ENCODE measurements around the gene HOXD10.

Gene HOXD10

DNA sequence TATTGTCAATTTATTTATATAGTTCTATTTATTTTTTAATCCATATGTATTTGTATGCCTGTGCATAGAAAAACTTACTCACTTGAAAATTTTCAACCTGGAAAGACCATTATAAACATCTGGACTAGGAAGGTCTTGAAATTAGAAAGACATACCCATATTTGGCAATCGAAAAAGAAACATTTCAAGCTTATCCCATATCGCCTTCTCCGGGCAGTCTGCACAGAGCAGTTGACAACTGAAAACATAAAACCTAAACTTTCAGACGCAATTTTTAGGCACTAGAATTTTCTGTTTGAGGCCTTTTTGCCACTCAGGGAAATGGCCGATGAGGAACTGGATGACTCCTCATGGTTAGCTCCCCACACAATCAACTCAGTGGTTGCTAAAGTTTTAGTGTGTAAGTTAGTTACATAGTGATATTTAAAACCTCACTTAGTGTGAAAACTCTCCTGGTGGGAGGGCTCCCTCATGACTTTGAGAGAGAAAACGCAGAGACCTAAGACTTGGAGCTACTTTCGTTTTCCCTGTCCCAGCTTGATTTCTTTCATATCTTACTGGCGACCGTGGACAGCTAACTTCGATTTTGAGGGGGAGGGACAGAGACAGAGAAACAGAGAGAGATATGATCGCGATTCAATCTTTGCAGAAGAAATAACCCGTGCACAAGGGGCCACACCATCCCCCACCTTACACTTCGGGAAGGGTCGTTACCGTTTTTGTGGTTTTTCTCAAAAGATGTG, 20.2 kb upstream of the HOXD10 start:
- DNase-seq, result no peak

DNA sequence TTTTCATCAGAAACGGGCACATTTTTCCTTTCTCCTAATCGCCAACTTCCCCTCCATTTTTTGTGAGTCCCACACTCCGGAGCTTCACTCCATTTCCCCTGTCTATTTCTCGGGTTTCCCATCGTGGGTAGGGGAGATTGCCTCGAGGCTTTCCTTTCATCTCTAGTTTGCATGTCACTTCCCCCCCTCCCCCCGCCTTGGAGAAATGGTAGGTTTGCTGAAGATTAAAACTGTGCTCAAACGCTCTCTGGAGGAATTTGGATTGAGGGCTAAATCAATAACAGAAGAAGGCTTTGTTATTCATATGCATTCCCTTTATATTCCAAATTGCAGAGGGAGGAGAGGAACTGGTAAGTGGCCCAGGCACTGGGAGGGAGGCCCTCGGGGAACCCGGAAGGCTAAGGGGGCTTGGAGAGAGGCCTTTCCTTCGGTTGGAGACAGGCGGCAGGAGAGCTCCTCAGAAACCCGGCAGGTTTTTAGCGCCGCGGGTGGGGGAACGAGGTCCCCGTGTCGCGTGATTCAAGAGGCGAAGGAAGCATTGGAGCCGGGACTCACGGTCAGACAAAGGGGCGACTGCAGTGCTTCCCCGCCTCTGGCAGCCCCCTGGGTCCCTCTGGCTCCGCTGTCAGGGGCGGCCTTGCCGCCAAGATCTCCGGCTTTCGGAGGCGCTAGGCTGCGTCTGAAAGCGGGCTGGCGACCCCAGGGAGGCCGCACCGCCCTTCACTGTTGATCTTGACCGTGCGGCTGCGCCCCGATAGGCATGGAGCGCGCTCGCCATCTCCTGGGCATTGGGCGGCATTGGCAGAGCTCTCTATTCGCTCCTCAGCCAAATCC, 19.4 kb upstream of the HOXD10 start:
- DNase-seq, result peak; percentile 51

DNA sequence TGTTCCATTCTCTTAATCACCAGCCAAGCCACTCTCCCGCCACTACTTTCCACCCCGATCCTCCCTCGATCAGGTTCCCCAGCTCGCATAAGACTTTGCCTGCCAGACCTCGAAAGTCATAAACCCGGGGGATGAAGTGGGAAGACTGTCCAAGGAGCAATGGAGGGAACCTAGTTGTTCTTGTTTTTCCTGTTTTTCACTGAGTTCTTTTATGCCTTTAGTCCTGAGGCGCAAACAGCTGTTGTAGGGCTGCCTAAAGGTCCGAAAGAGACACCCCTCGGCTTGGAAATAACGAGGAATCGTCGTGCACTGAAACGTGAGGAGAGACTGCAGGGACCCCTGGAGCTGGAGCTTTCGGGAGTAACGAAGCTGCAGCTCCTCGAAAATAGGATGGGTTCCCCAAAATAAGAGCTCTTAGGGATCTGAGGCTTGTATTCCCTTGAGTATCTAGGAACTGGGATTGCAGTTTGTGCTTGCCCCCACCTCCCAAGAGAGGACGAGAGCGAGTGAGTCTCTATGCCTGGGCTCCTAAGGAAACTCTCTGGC, 18.7 kb upstream of the HOXD10 start:
- no peak for DNase-seq

DNA sequence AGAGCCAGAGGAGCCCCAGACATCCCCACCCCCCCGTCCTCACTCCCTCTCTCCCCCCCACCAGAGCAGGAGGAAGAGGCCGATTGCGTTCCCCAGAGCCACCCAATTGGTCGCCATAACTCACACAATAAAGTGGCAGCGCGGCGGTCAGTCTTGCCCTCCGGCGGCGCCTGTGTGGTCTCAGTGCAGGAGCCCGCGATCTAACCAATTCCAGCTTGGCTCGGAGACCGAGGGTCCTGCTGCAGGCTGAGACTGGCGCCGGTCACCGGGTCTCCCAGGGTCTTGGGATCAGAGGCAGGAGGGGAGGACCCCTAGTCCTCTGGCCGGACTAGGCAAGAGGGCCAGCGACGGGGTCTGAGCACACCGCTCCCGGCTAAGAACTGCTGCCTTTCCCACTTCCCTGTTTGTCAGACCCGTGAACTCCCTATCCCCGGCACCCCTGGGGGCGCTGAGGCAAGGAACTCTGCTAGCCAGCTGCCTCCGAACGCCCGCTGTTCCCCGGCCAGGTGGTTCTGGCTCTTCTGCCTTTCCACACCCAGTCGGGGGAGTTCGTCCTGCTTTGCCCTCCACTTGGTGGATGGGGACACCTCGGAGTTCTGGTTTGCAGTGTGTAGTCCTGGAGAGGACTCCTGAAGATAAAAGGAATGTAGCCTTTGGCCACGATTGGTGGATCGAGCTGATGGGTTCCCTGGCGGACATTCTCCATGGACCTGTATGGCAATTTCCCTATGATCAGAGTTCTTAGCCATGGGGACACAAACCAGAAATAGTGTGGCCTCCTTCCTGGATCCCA, 18.0 kb upstream of the HOXD10 start:
- DNase-seq, result no peak

DNA sequence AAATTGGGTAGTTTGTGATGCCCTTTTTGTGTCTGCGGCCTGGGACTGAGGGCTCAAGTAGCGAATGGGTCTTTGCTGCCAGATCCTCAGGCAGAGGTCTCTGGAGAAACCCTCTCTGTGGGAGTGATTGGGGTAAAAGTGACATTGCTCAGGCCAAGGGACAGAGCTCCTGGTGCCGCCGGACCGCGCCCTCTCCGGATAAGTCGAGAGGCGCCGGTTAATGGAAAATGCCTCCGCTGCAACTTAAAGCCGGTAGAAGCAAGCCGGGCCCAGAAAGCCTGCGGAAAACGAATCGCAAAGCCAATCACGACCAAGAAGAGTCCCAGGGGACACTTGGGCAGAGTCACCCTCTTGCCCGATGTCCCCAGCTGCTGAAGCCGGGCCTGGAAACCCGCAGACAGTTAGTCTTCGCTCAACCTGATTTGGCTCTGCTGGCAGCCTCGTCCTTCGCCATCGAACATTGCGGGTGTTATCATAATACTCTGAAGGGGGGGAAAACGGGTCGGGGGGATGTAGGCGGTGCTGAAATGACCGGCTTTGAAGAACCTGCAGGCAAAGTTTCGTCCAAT, 17.3 kb upstream of the HOXD10 start:
- DNase-seq, result no peak

DNA sequence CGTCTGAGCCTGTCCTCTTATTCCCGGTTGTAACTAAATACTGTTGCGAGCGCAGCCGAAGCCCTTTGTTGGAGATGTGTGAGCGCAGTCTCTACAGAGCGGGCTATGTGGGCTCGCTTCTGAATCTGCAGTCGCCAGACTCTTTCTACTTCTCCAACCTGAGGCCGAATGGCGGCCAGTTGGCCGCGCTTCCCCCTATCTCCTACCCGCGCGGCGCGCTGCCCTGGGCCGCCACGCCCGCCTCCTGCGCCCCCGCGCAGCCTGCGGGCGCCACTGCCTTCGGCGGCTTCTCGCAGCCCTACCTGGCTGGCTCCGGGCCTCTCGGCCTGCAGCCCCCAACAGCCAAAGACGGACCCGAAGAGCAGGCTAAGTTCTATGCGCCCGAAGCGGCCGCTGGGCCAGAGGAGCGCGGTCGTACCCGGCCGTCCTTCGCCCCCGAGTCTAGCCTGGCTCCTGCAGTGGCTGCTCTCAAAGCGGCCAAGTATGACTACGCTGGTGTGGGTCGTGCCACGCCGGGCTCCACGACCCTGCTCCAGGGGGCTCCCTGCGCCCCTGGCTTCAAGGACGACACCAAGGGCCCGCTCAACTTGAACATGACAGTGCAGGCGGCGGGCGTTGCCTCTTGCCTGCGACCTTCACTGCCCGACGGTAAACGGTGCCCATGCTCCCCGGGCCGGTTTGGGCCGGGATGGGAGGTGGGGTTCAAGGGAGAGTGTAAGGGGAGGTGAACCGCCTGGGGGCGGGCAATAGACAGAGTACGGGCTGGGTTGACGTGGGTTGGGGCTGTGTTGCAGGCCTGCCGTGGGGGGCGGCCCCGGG, 16.6 kb upstream of the HOXD10 start, which contains the start of gene HOXD12:
HOXD12 (plus strand) TSS at position 68 of the 819 bp plus-strand sequence; CDS start at position 75, 7 bp downstream.
- DNase-seq, result no peak

DNA sequence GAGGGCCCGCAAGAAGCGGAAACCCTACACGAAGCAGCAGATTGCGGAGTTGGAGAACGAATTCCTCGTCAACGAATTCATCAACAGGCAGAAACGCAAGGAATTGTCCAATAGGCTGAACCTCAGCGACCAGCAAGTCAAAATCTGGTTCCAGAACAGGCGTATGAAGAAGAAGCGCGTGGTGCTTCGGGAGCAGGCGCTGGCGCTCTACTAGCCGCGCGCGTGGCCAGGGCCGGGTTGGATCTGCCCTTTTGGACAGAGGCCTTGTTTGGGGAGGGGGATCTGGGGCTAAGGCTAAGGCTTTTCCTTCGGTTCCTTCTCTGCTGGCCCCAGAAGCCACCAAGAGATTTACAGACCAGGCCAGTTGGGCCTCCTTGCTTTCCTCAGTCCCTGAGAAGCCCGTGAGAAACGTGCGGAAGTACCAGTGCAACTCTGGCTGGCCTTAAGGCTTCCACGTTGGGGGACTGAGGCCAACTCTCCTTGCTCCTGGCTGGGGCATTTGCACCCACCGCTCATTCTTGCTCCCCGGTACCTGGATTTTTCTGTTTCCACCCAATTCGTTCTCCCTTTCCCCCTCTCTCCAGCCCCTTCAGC, 15.9 kb upstream of the HOXD10 start:
- no peak for DNase-seq

DNA sequence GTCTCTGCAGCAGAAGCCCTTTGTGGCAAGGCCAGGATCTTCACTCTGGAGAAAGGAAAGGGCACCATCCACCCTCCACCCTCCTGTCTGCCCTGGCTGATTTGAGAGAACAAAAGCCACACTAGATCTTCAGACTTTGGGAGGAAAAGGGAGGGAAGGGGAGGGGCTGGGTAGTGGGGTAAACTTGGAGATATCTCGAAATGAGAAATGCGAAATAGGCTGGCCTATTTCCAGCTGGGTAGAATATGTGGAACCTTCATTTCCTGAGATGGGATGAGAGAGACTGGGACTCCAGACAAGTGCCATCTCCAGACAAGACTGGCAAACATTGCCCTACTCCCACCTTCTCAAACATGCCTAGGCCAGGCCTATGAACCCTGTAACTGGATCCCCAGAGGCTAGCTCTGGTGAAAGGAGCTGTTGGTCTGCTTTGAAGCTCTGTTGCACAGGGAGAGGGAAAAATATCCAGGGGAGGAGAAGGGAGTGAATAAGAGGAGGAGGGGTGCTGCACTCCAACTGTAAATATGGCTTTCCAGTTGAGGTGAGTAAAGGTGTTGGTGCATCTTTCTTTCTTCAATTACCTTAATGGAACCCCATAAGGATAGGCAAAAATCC, 15.3 kb upstream of the HOXD10 start:
- no peak for DNase-seq

DNA sequence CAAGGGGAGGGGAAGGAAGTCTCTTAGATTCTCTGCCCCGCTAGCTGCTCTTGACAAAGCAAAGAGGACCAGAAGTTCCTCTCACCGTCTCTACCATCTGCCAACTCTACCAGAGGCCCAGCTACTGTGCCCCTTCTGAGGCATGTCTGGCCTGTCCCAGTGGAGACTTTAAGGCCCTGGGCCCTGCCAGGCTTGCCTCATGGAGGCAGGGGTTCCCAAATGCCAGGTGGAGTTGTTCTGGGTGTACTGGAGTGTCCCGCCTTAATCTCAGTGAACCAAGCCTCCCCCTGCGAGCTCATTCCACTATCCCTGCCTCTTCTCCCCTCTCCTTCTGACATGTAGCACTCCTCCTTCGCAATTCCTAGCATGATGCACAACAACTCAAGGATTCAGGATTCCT, 14.7 kb upstream of the HOXD10 start:
- DNase-seq, result no peak

DNA sequence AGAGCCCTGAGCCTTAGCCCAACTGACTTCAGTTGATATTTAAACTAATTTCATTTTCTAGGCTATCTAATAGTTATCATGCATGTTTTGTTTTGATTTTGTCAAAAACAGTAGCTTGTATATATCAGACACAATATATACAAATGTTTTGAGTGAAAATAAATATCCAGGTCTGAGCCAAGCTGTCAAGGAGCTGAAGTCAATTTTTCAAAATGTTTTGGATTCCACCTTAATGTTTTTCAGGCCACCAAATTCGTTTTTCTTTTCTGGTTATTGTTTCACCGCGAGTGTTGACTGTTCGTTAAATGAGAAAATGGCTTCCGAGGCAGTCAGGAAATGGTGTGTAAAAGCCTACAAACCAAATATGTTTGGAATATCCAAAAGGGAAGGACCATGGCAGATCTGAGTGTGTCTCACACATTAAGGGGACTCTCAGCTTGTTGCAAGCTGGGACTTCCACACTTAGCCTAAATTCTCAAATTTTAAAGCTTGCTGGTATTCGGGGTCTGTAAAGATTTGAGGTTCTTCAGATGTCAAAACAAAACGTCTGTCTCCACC, 14.2 kb upstream of the HOXD10 start:
- DNase-seq, result no peak

DNA sequence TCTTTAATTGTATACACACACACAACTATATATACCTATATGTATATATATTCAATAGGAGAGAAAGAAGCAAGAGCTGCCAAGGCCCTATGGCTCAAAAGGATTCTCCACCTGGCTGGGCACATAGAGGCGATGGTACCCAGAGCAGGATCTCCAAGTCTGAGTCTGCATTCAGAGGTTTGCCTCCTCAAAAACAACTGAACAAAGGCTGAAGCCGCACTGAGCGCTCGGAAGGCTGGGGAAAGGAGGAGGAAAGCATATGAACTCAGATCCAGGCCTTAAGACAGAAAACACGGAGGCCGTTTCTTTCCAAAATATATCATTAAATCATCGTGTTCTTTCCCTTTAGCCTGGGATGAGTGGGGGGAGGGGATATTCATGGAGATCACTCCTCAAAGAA, 13.4 kb upstream of the HOXD10 start:
- no peak for DNase-seq

DNA sequence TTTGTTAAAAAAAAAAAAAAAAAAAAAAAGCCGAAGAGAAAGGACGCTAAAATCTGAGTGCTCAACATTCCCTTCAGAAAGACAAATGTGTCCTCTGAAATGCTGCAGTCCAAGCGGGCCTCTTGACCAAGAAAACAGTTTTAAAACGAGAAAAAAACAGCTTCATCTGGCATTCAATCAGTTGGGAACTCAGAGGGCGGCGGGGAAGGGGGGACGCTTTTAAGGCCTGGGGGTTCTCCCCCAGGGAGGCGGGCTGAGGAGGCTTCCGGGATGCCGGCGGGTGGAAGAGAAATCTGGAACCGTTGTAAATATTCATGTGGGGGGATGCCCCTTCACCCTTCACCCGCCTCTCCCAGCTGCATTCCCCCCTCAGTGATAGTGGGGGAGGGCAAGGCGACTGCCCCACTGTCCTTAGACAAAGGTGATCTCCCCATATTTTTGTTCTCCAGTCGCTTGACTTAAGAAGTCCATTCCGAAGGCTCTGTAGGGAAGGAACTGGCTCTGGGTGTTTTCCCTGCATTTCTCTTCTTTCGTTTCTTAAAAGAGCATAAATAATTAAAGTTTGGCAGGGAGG, 12.7 kb upstream of the HOXD10 start:
- DNase-seq, result no peak

DNA sequence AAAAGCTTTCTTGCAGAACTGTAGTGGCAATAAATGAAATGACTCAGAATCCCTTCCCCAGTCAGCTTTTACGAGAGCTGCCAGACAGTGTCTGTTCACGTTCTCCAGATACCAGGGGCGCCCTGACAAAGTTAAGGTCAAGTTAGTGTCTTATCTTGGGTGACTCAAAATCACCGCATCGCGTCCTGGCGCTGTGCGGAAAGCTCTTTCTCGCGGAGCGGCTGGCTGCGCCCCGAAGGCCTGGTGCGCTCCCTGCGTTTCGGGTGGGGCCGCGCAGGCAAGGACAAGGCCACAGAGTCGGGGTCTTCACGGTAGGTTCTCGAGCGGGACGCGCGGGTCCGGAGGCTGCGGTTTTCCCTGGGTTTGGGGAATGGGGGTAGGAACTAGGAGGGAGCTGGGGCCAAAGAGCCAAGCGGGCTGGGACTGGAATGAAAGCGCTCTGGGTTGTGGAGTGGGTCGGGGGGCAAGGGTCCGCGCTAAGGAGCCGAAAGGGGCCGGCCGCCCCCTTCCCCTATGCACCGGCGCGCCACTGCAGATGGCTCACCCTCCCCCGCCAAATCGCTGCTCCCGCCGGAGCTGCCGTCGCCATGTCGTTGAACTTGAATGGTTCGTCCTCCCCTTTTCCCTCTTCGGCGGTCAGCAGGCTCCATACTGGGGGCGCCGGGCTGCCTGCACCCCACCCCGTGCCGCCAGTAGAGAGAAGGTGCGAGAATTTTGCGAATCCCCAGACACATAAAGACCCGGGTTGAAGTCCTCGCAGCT, 12.1 kb upstream of the HOXD10 start:
- DNase-seq, result no peak

DNA sequence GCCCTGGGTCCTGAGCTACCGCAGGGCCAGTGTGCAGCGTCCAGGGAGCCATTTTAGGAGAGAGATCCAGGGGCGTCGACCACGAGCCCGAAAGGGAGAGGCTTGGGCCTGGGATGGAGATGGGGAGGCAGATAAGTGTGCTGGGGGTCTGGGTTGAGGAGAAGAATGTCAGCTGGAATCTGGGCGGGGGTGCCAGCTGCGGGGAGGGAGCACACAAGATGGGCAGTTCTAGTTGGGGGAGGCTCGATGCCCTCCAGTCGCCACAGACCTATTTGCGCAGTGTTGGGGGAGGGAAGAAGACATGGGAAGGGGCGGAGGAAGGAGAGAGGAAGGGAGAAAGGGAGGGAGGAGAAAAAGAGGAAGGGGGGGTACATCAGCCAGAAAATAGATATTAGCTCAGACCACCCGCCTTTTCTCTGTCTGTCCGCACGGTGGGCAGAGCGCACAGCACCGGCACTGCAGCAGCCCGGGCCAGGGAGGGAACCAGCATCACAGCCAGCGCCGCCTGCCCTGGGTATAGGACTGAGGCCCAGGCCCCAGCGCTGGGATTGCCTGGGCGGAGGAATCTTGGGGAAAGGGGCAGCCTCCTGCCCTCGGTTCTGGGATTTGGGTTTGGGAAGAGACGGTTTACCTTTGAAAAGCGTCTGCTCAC, 11.4 kb upstream of the HOXD10 start:
- DNase-seq, result no peak

DNA sequence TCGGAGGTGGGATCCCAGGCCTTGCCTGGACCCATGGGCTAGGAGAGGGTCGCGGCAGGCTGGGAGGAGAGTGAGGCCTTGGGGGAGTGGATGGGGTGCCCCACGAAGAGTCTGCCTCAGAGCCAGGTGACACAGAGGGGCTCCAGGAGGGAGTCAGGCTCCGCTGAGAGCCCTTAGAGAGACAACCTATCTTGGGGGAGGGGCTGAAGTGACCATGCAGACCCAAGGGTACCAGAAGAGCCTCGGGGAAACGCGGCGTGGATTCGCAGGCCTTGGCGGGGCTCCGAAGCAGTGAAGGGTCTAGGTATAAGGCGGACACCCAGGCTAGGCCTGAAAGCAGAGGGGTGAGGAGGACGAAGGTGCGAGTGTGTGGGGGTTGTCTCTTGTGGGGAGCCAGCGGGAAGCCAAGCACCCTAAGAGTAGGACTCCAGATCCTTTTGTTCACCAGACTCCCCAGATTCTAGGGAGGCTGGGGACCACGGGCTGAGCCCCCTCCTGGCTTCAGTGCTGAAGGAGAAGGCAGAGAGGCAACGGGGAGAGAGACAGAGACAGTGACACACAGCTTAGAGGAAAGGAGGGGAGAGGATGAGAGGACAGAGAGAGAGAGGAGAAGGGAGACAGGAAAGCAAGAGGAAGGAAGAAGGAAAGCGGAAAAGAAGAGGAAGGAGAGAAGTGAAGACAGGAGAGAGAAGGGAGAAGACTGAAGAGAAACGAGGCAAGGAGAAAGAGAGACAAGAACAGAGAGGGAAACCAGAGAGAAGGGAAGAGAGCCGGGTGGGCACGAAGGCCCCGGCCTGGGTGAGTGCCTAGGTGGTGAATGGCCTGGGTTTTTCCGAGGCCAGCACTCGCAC, 10.6 kb upstream of the HOXD10 start:
- no peak for DNase-seq

DNA sequence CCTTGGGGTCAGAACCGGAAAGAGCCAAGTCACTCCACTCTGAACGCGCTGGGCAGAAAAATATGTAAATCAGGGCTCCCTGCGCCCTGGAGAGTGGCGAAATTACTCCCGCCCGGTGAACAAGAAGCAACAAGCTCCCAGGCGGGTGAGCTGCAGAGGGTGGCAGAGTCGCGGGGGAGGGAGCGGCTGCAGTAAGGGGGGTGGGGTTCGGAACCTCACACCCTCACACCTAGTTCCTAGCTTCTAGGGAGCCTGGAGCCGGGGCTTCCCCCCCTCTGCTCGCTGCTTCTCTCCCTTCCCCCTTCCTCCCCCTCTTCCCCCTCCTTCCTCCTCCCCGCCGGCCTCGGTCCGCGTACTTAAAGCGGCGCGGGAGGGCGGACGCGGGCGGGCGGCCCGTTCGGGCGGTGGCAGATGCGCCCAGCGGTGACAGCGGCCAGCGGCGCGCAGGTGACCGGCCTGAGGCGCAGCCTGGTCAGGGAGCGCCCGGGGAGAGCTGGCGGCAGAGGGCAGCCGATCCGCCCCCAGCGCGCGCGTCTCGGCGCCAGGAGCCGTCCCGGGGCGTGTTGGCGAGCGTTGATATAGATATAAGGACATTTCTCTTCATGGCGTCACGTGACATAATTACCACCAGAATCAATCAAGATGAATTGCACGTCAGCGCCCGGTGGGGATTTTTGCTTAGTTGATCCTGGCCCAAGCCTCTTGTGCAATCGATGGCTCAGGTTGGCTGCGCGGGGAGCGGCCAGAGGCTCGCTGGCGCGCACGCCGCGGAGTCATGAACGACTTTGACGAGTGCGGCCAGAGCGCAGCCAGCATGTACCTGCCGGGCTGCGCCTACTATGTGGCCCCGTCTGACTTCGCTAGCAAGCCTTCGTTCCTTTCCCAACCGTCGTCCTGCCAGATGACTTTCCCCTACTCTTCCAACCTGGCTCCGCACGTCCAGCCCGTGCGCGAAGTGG, 9.7 kb upstream of the HOXD10 start, which contains the start of gene HOXD11:
HOXD11 (plus strand) TSS at position 700 of the 959 bp plus-strand sequence; CDS start at position 776, 76 bp downstream.
- DNase-seq, result peak; percentile 72
